Body of pancreas (tissue), 4 donors: Measurements from ENCODE around the gene CKAP5.

Experiments
- CTCF ChIP-seq, 7 experiments: fragments of 450-650 bp in 4 of 7; fragments of 200-600 bp in 3 of 7; sonication (generic) in 3 of 7; IDR thresholded peaks; one replicate each; pipeline ENCODE4 v1.5.1; 2016 to 2019; ENCODE audit warnings: antibody characterized with exemption in 7 of 7
- POLR2A ChIP-seq, 3 donors: fragments of 450-650 bp; IDR thresholded peaks; one replicate each; pipeline ENCODE4 v1.6.1; 2016; ENCODE audit warnings: antibody characterized with exemption in 3 of 3, mild to moderate bottlenecking in 2 of 3

- TF ChIP-seq CTCF (IDR thresholded peaks at IDR 0.05) = no peak
- no peak for TF ChIP-seq POLR2A (IDR thresholded peaks at IDR 0.05)
These were observed 148.4 kb downstream of the CKAP5 start for GRCh38 chr11:46697723-46698122.
